Uterus (tissue), 4 donors: Measurements from ENCODE around the gene SLC39A11. TPM values are rescaled to one million over a fixed set of nuclear protein-coding genes. Genes with fewer than 3 reads are reported as not detected.

Experiments
- DNase-seq, 2 donors: peaks; one replicate each; pipeline ENCODE4 v3.0.0-alpha.2; 2019 to 2020
- H3K27ac ChIP-seq, 2 donors: fragments of 200-600 bp; sonication (generic); 1 replicate in 1 of 2; 2 replicates in 1 of 2; pipeline ENCODE4 v1.5.1; 2016 to 2018
- H3K27me3 ChIP-seq, 2 donors: fragments of 200-600 bp; sonication (generic); one replicate each; pipeline ENCODE4 v1.5.1; 2018 to 2019; ENCODE audit warnings: control low read depth in 1 of 2
- H3K36me3 ChIP-seq, 2 donors: fragments of 200-600 bp; sonication (generic); one replicate each; pipeline ENCODE4 v1.5.1; 2019; ENCODE audit warnings: control low read depth in 1 of 2
- H3K4me1 ChIP-seq, 2 donors: fragments of 200-600 bp; sonication (generic); one replicate each; pipeline ENCODE4 v1.5.1; 2018 to 2019; ENCODE audit warnings: control low read depth in 1 of 2
- H3K4me3 ChIP-seq, 2 donors: fragments of 200-600 bp; sonication (generic); 1 replicate in 1 of 2; 2 replicates in 1 of 2; pipeline ENCODE4 v1.5.1; 2018 to 2019; ENCODE audit warnings: mild to moderate bottlenecking in 1 of 2
- H3K9me3 ChIP-seq, 2 donors: fragments of 200-600 bp; sonication (generic); one replicate each; pipeline ENCODE4 v1.5.1; 2019; ENCODE audit warnings: control low read depth in 1 of 2
- POLR2A ChIP-seq, 2 donors: fragments of 450-650 bp; IDR thresholded peaks; one replicate each; pipeline ENCODE4 v1.6.1; 2016; ENCODE audit warnings: antibody characterized with exemption in 2 of 2, mild to moderate bottlenecking in 1 of 2, moderate library complexity in 1 of 2
- intact Hi-C: fragments of 100-400 bp; cut with DNase I; formaldehyde crosslinking; loops from one replicate; pipeline ENCODE4 v1.15.1; 2023; ENCODE audit warnings: low total_unique reads
- total RNA-seq, 4 donors: library from RNA; depleted of rRNA in 3 of 4; stranded (reverse); fragments of >200 nt in 3 of 4; gene quantifications; one replicate each; pipeline versions ENCODE4 v1.1.0 to v1.2.4, GENCODE V29; 2014 to 2023
- TF ChIP-seq, protein P1 (sequence below), 4 experiments: fragments of 200-600 bp in 2 of 4; fragments of 450-650 bp in 2 of 4; sonication (generic) in 2 of 4; IDR thresholded peaks; one replicate each; pipeline ENCODE4 v1.5.1; 2016 to 2019; ENCODE audit warnings: antibody characterized with exemption in 4 of 4, mild to moderate bottlenecking in 2 of 4, moderate library complexity in 1 of 4
- donor health status: DM: yes; HTN: yes; CAD: no.

SLC39A11 gene
- total RNA-seq, 4 donors from 2014 or later, result 5.4 to 56.2 (median 21.0) TPM

DNA sequence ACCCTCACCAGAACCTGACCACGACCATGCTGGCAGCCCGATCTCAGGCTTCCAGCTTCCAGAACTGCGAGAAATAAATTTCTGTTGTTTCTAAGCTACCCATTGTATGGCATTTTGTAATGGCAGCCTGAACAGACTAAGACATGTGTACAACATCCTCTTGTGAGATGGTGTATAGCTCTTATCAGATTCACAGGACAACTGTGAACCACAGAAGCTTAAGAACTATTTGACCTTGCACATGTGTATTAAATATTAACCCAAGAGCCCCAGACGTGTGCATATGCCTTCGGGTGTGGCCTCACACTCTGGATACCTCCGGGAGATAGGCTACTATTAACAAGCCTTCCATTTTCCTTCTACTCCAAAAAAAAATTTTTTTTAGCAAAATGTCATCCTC lies 248.9 kb downstream of the SLC39A11 start:
- Histone ChIP-seq H3K9me3 (no peaks in the 10 kb centered on the region), H3K36me3 (no peaks in the 10 kb centered on the region), H3K27ac (no peak overlapping the region), H3K4me1 (no peaks in the 10 kb centered on the region), H3K4me3 (no peak overlapping the region), H3K27me3 (no peaks in the 10 kb centered on the region)
- TF ChIP-seq, protein P1, sequence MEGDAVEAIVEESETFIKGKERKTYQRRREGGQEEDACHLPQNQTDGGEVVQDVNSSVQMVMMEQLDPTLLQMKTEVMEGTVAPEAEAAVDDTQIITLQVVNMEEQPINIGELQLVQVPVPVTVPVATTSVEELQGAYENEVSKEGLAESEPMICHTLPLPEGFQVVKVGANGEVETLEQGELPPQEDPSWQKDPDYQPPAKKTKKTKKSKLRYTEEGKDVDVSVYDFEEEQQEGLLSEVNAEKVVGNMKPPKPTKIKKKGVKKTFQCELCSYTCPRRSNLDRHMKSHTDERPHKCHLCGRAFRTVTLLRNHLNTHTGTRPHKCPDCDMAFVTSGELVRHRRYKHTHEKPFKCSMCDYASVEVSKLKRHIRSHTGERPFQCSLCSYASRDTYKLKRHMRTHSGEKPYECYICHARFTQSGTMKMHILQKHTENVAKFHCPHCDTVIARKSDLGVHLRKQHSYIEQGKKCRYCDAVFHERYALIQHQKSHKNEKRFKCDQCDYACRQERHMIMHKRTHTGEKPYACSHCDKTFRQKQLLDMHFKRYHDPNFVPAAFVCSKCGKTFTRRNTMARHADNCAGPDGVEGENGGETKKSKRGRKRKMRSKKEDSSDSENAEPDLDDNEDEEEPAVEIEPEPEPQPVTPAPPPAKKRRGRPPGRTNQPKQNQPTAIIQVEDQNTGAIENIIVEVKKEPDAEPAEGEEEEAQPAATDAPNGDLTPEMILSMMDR (IDR thresholded peaks at IDR 0.05), result no peak
- no peak for TF ChIP-seq POLR2A (IDR thresholded peaks at IDR 0.05)
- intact Hi-C loops, result no loop called here
- no peak for DNase-seq

DNA sequence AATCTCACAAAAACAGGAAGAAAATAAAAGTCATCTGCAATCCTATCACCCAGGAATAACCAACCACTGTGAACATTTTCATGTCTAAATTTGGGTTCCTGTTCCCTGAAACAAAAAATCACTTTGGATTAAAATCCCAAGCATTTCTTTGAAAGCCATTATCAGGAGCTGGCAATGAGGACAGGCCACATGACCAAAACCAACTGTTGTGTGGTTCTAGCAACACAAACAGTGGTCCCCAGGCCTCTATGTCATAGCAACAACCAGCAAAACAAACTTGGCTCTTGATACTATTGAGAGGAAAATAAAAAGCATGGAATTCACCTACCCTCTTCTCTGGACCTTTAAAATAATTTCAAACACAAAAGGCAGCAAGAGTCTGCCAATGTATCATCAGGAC lies 252.5 kb downstream of the SLC39A11 start:
- TF ChIP-seq, protein P1 (IDR thresholded peaks at IDR 0.05), result no peak
- no peak for TF ChIP-seq POLR2A (IDR thresholded peaks at IDR 0.05)
- Histone ChIP-seq H3K4me3 (no peak overlapping the region), H3K27me3 (no peaks in the 10 kb centered on the region), H3K9me3 (no peaks in the 10 kb centered on the region), H3K4me1 (no peaks in the 10 kb centered on the region), H3K27ac (no peak overlapping the region), H3K36me3 (no peaks in the 10 kb centered on the region)
- intact Hi-C loops, result no loop called here
- no peak for DNase-seq

DNA sequence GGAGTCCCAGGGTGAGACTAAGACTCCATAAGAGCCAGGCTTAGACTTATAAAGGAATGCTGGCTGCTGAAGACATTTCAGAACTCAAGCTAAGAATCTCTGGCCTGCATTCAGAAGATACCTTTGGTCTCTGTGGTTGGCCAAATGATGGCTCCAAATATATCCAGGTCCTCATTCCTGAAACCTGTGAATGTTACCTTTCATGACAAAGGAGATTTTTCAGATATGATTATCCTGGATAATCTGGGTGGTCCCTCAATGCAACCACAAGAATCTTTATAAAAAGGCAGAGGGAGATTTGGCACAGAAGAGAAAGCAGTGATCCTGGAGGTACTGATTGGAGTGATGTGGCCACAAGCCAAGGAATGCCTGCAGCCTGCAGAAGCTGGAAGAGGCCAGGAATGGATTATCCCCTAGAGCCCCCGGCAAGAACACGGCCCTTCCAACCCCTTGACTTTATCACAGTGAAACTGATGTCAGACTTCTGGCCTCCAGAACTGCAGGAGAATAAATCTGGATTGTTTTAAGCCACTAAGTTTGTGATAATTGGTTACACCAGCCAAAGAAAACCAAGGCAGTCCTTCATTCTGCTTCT lies 253.3 kb downstream of the SLC39A11 start:
- Histone ChIP-seq H3K27me3 (no peaks in the 10 kb centered on the region), H3K9me3 (no peaks in the 10 kb centered on the region), H3K4me3 (no peak overlapping the region), H3K36me3 (no peaks in the 10 kb centered on the region), H3K4me1 (no peaks in the 10 kb centered on the region), H3K27ac (no peak overlapping the region)
- intact Hi-C loops, result no loop called here
- no peak for DNase-seq
- no peak for TF ChIP-seq POLR2A (IDR thresholded peaks at IDR 0.05)
- TF ChIP-seq, protein P1 (IDR thresholded peaks at IDR 0.05), result no peak

DNA sequence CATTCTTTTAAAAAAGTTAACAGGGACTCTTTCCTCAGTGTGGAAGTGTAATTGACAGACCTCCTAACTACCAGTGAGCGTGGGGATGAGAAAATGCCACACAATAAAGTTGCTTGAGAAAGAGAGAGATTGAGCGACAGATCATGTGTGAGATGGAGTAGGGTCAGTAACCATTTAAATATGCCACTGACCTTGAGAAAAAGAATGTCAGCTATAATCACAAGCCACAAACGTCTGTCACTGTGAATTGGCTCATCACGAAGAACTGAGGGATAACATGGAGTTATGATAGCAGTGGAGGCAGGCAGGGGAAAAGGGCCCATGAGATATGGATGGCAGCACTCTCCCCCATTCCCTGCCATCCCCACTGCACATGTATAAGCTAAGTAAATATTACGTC lies 253.9 kb downstream of the SLC39A11 start:
- H3K27me3 ChIP-seq, result no peaks in the 10 kb centered on the region
- H3K4me3 ChIP-seq, result no peak overlapping the region
- no peaks in the 10 kb centered on the region for H3K4me1 ChIP-seq
- no peak overlapping the region for H3K27ac ChIP-seq
- no peak for DNase-seq
- no peak for TF ChIP-seq POLR2A (IDR thresholded peaks at IDR 0.05)
- TF ChIP-seq, protein P1 (IDR thresholded peaks at IDR 0.05), result no peak
- H3K9me3 ChIP-seq, result no peaks in the 10 kb centered on the region
- intact Hi-C loops, result no loop called here
- no peaks in the 10 kb centered on the region for H3K36me3 ChIP-seq

DNA sequence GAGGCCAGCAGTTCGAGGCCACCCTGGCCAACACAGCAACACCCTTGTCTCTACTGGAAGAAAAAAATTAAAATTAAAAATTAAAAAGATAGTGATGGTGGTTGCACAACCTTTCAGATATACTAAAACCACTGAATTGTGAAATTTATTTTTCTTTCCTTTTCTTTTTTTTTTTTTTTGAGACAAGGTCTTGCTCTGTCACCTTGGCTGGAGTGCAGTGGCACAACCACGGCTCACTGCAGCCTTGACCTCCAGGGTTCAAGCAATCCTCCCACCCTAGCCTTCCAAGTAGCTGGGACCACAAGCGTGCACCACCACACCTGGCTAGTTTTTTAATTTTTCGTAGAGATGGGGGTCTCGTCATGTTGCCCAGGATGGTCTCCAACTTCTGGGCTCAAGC lies 254.4 kb downstream of the SLC39A11 start:
- Histone ChIP-seq H3K27ac (no peak overlapping the region), H3K27me3 (no peaks in the 10 kb centered on the region), H3K4me1 (no peaks in the 10 kb centered on the region), H3K4me3 (no peak overlapping the region), H3K36me3 (no peaks in the 10 kb centered on the region), H3K9me3 (no peaks in the 10 kb centered on the region)
- intact Hi-C loops, result no loop called here
- no peak for TF ChIP-seq POLR2A (IDR thresholded peaks at IDR 0.05)
- TF ChIP-seq, protein P1 (IDR thresholded peaks at IDR 0.05), result no peak
- no peak for DNase-seq
